Measurements from ENCODE around the gene MVB12B.

DNA sequence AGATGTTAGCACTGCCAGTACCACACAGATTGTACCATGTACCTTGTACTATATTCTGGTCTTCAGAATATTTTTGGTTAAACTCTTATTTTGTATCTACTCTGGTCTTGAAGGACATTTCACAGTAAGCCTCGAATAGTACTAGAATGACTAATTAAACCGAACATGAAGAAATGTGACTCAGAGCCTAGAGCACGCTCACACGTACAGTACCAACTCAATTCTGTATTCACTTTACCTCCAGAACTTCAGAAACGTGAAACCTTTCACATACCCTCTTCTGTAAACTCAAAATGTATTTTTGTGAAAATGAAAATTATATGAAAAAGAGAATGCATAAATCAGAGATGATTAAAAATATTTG, 112.8 kb downstream of the MVB12B start:
- no peak for TF ChIP-seq CTCF (IDR thresholded peaks at IDR 0.05)
- no peak for TF ChIP-seq POLR2A (IDR thresholded peaks at IDR 0.05)

Measured in testis (tissue), 2 donors.